Measurements from ENCODE around the gene DENND4C.
"Not testable (repeated sequence)": the region's sequence is repeated elsewhere in the genome, so short reads cannot be mapped to it uniquely, and the experiment has no call there.

Gene DENND4C

DNA sequence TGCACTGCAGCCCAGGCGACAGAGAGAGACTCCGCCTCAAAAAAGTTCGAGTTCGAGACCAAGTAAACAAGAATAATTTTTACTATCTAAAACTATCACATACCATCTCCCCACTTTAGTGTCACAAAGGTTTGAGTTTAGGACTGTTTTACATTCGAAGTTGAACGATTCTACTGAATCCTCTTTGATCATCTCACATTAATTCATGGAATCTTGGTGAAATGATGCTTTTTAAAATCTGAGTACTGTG is 150.3 kb downstream of the DENND4C start:
- ChIA-PET POLR2A (interaction anchor here (1.1 to 2.6 kb wide), 4 partner anchors 10 to 331 kb away, joined by 4 to 14 read pairs (median 14); partner anchors contain the start of genes ACER2 and RRAGA), CTCF (no interaction called here)
- TF ChIP-seq ZNF791 (tag by site-specific recombination; IDR thresholded peaks at IDR 0.05) (no peak), ZNF146 (tag by site-specific recombination; IDR thresholded peaks at IDR 0.05) (no peak), GFI1B (tag by site-specific recombination; IDR thresholded peaks at IDR 0.05) (no peak), ZNF24 (tag by site-specific recombination; IDR thresholded peaks at IDR 0.05) (no peak), BCL11A (tag by site-specific recombination; IDR thresholded peaks at IDR 0.05; ENCODE audit: low read depth) (no peak), HOXD13 (CRISPR knock-in tag; IDR thresholded peaks at IDR 0.05; ENCODE audit: borderline replicate concordance) (no peak), ZNF623 (tag by site-specific recombination; IDR thresholded peaks at IDR 0.05) (no peak), ZNF394 (tag by site-specific recombination; IDR thresholded peaks at IDR 0.05; ENCODE audit: borderline replicate concordance) (no peak), HOXC10 (CRISPR knock-in tag; IDR thresholded peaks at IDR 0.05) (no peak), OSR2 (tag by site-specific recombination; IDR thresholded peaks at IDR 0.05) (no peak), ZNF610 (tag by site-specific recombination; IDR thresholded peaks at IDR 0.05; ENCODE audit: borderline replicate concordance) (no peak), BCL11B (tag by site-specific recombination; IDR thresholded peaks at IDR 0.05; ENCODE audit: low read depth) (no peak), ZNF350 (tag by site-specific recombination; IDR thresholded peaks at IDR 0.05) (no peak), OVOL3 (tag by site-specific recombination; IDR thresholded peaks at IDR 0.05) (no peak), ZNF311 (tag by site-specific recombination; IDR thresholded peaks at IDR 0.05; ENCODE audit: borderline replicate concordance) (no peak), KLF9 (tag by site-specific recombination; IDR thresholded peaks at IDR 0.05; ENCODE audit: low read depth) (no peak), ZNF10 (tag by site-specific recombination; IDR thresholded peaks at IDR 0.05) (no peak)
- TF ChIP-seq, protein P1, sequence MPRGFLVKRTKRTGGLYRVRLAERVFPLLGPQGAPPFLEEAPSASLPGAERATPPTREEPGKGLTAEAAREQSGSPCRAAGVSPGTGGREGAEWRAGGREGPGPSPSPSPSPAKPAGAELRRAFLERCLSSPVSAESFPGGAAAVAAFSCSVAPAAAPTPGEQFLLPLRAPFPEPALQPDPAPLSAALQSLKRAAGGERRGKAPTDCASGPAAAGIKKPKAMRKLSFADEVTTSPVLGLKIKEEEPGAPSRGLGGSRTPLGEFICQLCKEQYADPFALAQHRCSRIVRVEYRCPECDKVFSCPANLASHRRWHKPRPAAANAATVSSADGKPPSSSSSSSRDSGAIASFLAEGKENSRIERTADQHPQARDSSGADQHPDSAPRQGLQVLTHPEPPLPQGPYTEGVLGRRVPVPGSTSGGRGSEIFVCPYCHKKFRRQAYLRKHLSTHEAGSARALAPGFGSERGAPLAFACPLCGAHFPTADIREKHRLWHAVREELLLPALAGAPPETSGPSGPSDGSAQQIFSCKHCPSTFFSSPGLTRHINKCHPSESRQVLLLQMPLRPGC (tag by site-specific recombination; IDR thresholded peaks at IDR 0.05) = no peak
- TF ChIP-seq, protein P2, sequence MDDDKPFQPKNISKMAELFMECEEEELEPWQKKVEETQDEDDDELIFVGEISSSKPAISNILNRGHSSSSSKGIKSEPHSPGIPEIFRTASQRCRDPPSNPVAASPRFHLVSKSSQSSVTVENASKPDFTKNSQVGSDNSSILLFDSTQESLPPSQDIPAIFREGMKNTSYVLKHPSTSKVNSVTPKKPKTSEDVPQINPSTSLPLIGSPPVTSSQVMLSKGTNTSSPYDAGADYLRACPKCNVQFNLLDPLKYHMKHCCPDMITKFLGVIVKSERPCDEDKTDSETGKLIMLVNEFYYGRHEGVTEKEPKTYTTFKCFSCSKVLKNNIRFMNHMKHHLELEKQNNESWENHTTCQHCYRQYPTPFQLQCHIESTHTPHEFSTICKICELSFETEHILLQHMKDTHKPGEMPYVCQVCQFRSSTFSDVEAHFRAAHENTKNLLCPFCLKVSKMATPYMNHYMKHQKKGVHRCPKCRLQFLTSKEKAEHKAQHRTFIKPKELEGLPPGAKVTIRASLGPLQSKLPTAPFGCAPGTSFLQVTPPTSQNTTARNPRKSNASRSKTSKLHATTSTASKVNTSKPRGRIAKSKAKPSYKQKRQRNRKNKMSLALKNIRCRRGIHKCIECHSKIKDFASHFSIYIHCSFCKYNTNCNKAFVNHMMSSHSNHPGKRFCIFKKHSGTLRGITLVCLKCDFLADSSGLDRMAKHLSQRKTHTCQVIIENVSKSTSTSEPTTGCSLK (tag by site-specific recombination; IDR thresholded peaks at IDR 0.05) = no peak
- H3K4me1 ChIP-seq (ENCODE audit: control insufficient read depth, insufficient read depth, low read length) = no peaks in the 10 kb centered on the region
- peak overlapping the region; percentile 74 for H3K4me3 ChIP-seq (ENCODE audit: low read depth, low read length)
- H3K9me3 ChIP-seq (ENCODE audit: control insufficient read depth, insufficient read depth, low read depth, low read length) = no peaks in the 10 kb centered on the region
- peak overlapping the region; percentile 99; the same call in 1 of the 2 replicates for H3K27ac ChIP-seq (ENCODE audit: extremely low read depth, low read depth, low read length)
- H3K36me3 ChIP-seq (ENCODE audit: control insufficient read depth in 2 of 2, insufficient read depth in 1 of 2, low read length in 2 of 2) = peaks cover 24 to 39% of the 10 kb centered on the region in 2 experiments

DNA sequence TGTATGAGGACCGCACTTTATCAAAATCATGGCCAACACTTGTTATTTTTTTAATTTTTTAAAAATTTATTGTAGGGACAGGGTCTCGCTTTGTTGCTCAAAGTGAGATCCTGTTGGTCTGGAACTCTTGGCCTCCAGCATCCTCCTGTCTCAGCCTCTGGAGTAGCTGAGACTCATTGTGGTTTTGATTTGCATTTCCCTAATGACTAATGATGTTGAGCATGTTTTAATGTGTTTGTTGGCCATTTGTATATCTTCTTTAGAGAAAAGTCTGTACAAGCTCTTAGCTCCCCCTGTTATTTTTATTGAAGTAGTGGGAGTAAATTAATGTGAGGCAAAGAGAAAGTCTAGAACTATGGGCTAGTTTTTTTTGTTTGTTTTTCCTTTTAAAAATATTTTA is 151.2 kb downstream of the DENND4C start:
- CTCF ChIA-PET = no interaction called here
- TF ChIP-seq ZNF394 (tag by site-specific recombination; IDR thresholded peaks at IDR 0.05; ENCODE audit: borderline replicate concordance) = peak; percentile 63
- TF ChIP-seq ZFP41 (tag by site-specific recombination; IDR thresholded peaks at IDR 0.05; ENCODE audit: borderline replicate concordance) = no peak
- Histone ChIP-seq H3K4me3 (ENCODE audit: low read depth, low read length) (no peak overlapping the region), H3K4me1 (ENCODE audit: control insufficient read depth, insufficient read depth, low read length) (no peaks in the 10 kb centered on the region), H3K9me3 (ENCODE audit: control insufficient read depth, insufficient read depth, low read depth, low read length) (no peaks in the 10 kb centered on the region), H3K27ac (ENCODE audit: extremely low read depth, low read depth, low read length) (no peak overlapping the region), H3K36me3 (ENCODE audit: control insufficient read depth in 2 of 2, insufficient read depth in 1 of 2, low read length in 2 of 2) (peaks cover 15 to 30% of the 10 kb centered on the region in 2 experiments)
- POLR2A ChIA-PET = no interaction called here

DNA sequence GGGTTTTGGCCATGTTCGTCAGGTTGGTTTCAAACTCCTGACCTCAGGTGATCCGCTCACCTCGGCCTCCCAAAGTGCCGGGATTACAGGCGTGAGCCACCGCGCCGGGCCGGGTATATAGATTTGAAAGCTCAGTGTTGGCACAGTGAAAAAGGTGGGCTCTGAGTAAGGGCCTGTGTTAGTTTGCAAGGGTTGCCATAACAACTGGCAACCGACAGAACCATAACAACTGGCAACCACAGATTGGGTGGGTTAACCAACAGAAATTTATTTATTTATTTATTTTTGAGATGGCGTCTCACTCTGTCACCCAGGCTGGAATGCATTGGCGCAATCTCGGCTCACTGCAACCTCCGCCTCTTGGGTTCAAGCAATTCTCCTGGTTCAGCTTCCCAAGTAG is 154.7 kb downstream of the DENND4C start:
- ChIA-PET POLR2A (interaction anchor here (0.6 kb wide), 1 partner anchor 296 kb away, joined by 3 read pairs; no protein-coding TSS in a partner anchor), CTCF (interaction anchor here (0.6 to 0.7 kb wide), 3 partner anchors 53 to 421 kb away, joined by 3 read pairs; partner anchors contain the start of gene RRAGA)
- not testable (repeated sequence) for H3K4me1 ChIP-seq (ENCODE audit: control insufficient read depth, insufficient read depth, low read length); H3K9me3 ChIP-seq (ENCODE audit: control insufficient read depth, insufficient read depth, low read depth, low read length); H3K27ac ChIP-seq (ENCODE audit: extremely low read depth, low read depth, low read length); H3K4me3 ChIP-seq (ENCODE audit: low read depth, low read length); H3K36me3 ChIP-seq (ENCODE audit: control insufficient read depth in 2 of 2, insufficient read depth in 1 of 2, low read length in 2 of 2)
